HG03432 (cell line): ENCODE results near the gene DNAH3.
"Not testable (repeated sequence)": the region's sequence is repeated elsewhere in the genome, so short reads cannot be mapped to it uniquely, and the experiment has no call there.

Experiments
- ATAC-seq: cut with Tn5 transposase; IDR thresholded peaks from one replicate; pipeline ENCODE4 v1.9.1; 2021; ENCODE audit warnings: mild to moderate bottlenecking, moderate library complexity; ENCODE audit not compliant: unreplicated experiment

DNAH3 gene

GRCh38 chr16:21150375-21151001 is at the start of gene DNAH3:
DNAH3 (minus strand) TSS chr16:21150846; CDS start chr16:21150319, 527 bp downstream.
- no peak for ATAC-seq

GRCh38 chr16:21199607-21200218 is 49.1 kb upstream of the DNAH3 start:
- no peak for ATAC-seq

- ATAC-seq, result no peak
Observed at GRCh38 chr16:21197621-21198020, 47.0 kb upstream of the DNAH3 start.

GRCh38 chr16:21197112-21197511 is 46.5 kb upstream of the DNAH3 start:
- ATAC-seq, result no peak

- ATAC-seq, result not testable (repeated sequence)
Observed at GRCh38 chr16:21195330-21195729, 44.7 kb upstream of the DNAH3 start.

GRCh38 chr16:21194771-21195301 is 44.2 kb upstream of the DNAH3 start:
- ATAC-seq, result peak; percentile 48

- no peak for ATAC-seq
Observed at GRCh38 chr16:21192991-21193390, 42.3 kb upstream of the DNAH3 start.

GRCh38 chr16:21190599-21190998 is 40.0 kb upstream of the DNAH3 start:
- ATAC-seq, result no peak

GRCh38 chr16:21190013-21190412 is 39.4 kb upstream of the DNAH3 start:
- ATAC-seq, result no peak

- ATAC-seq, result no peak
Observed at GRCh38 chr16:21189311-21189710, 38.7 kb upstream of the DNAH3 start.

- no peak for ATAC-seq
Observed at GRCh38 chr16:21186326-21186691, 35.7 kb upstream of the DNAH3 start.

GRCh38 chr16:21185659-21186325 is 35.1 kb upstream of the DNAH3 start:
- no peak for ATAC-seq

GRCh38 chr16:21184834-21185233 is 34.2 kb upstream of the DNAH3 start:
- no peak for ATAC-seq

GRCh38 chr16:21183995-21184394 is 33.3 kb upstream of the DNAH3 start:
- ATAC-seq, result no peak

GRCh38 chr16:21179983-21180365 is 29.3 kb upstream of the DNAH3 start:
- ATAC-seq, result no peak

- ATAC-seq, result no peak
Observed at GRCh38 chr16:21179126-21179982, 28.7 kb upstream of the DNAH3 start.

- ATAC-seq, result no peak
Observed at GRCh38 chr16:21175397-21175796, 24.8 kb upstream of the DNAH3 start.

- ATAC-seq, result no peak
Observed at GRCh38 chr16:21172650-21173049, 22.0 kb upstream of the DNAH3 start.

GRCh38 chr16:21170116-21170515 is 19.5 kb upstream of the DNAH3 start:
- ATAC-seq, result not testable (repeated sequence)

- no peak for ATAC-seq
Observed at GRCh38 chr16:21169249-21169981, 18.8 kb upstream of the DNAH3 start.
